Measurements from ENCODE around the gene HS6ST2.

The HS6ST2 gene

GRCh38 chrX:132662844-132663243 lies 295.6 kb downstream of the HS6ST2 start:
- FAIRE-seq = no peak
- TF ChIP-seq POLR2AphosphoS5 (IDR thresholded peaks at IDR 0.05; ENCODE audit: low read depth, low read length) = no peak
- no peak for DNase-seq (ENCODE audit: insufficient read length)

- FAIRE-seq (no peak), DNase-seq (ENCODE audit: insufficient read length) (no peak)
- TF ChIP-seq POLR2A (IDR thresholded peaks at IDR 0.05; ENCODE audit: low read depth, low read length) = no peak
Measured at GRCh38 chrX:132657876-132658275, 300.6 kb downstream of the HS6ST2 start.

GRCh38 chrX:132652871-132653270 lies 305.6 kb downstream of the HS6ST2 start:
- DNase-seq (ENCODE audit: insufficient read length) (no peak), FAIRE-seq (no peak)
- TF ChIP-seq POLR2AphosphoS5 (IDR thresholded peaks at IDR 0.05; ENCODE audit: low read depth, low read length) (no peak), POLR2A (IDR thresholded peaks at IDR 0.05; ENCODE audit: low read depth, low read length) (no peak), TAF1 (IDR thresholded peaks at IDR 0.05; ENCODE audit: borderline replicate concordance, low read depth, low read length) (no peak)

- FAIRE-seq (no peak), DNase-seq (ENCODE audit: insufficient read length) (no peak)
Measured at GRCh38 chrX:132651421-132652086, 306.9 kb downstream of the HS6ST2 start.

GRCh38 chrX:132648895-132649294 lies 309.5 kb downstream of the HS6ST2 start:
- DNase-seq (ENCODE audit: insufficient read length) (no peak), FAIRE-seq (no peak)
- TF ChIP-seq POLR2AphosphoS5 (IDR thresholded peaks at IDR 0.05; ENCODE audit: low read depth, low read length) (no peak), POLR2A (IDR thresholded peaks at IDR 0.05; ENCODE audit: low read depth, low read length) (no peak), TAF1 (IDR thresholded peaks at IDR 0.05; ENCODE audit: borderline replicate concordance, low read depth, low read length) (no peak)

More at GRCh38 chrX:132651421-132652086, 306.9 kb downstream of the HS6ST2 start:
- no peak for TF ChIP-seq POLR2A (IDR thresholded peaks at IDR 0.05; ENCODE audit: low read depth, low read length)
- TF ChIP-seq TAF1 (IDR thresholded peaks at IDR 0.05; ENCODE audit: borderline replicate concordance, low read depth, low read length) = no peak
- TF ChIP-seq POLR2AphosphoS5 (IDR thresholded peaks at IDR 0.05; ENCODE audit: low read depth, low read length) = no peak

GRCh38 chrX:132639446-132639845 lies 319.0 kb downstream of the HS6ST2 start:
- FAIRE-seq = no peak
- no peak for DNase-seq (ENCODE audit: insufficient read length)
- no peak for TF ChIP-seq TAF1 (IDR thresholded peaks at IDR 0.05; ENCODE audit: borderline replicate concordance, low read depth, low read length)
- TF ChIP-seq POLR2AphosphoS5 (IDR thresholded peaks at IDR 0.05; ENCODE audit: low read depth, low read length) = no peak
- TF ChIP-seq POLR2A (IDR thresholded peaks at IDR 0.05; ENCODE audit: low read depth, low read length) = no peak

GRCh38 chrX:132638313-132638712 lies 320.1 kb downstream of the HS6ST2 start:
- TF ChIP-seq POLR2AphosphoS5 (IDR thresholded peaks at IDR 0.05; ENCODE audit: low read depth, low read length) = no peak
- no peak for TF ChIP-seq TAF1 (IDR thresholded peaks at IDR 0.05; ENCODE audit: borderline replicate concordance, low read depth, low read length)
- TF ChIP-seq POLR2A (IDR thresholded peaks at IDR 0.05; ENCODE audit: low read depth, low read length) = no peak
- FAIRE-seq (no peak), DNase-seq (ENCODE audit: insufficient read length) (no peak)

- DNase-seq (ENCODE audit: insufficient read length) (no peak), FAIRE-seq (no peak)
- TF ChIP-seq POLR2AphosphoS5 (IDR thresholded peaks at IDR 0.05; ENCODE audit: low read depth, low read length) = no peak
- no peak for TF ChIP-seq POLR2A (IDR thresholded peaks at IDR 0.05; ENCODE audit: low read depth, low read length)
- TF ChIP-seq TAF1 (IDR thresholded peaks at IDR 0.05; ENCODE audit: borderline replicate concordance, low read depth, low read length) = no peak
Measured at GRCh38 chrX:132636080-132636479, 322.3 kb downstream of the HS6ST2 start.

GRCh38 chrX:132634521-132634920 lies 323.9 kb downstream of the HS6ST2 start:
- TF ChIP-seq POLR2A (IDR thresholded peaks at IDR 0.05; ENCODE audit: low read depth, low read length) = no peak
- TF ChIP-seq TAF1 (IDR thresholded peaks at IDR 0.05; ENCODE audit: borderline replicate concordance, low read depth, low read length) = no peak
- TF ChIP-seq POLR2AphosphoS5 (IDR thresholded peaks at IDR 0.05; ENCODE audit: low read depth, low read length) = no peak
- DNase-seq (ENCODE audit: insufficient read length) (no peak), FAIRE-seq (no peak)

- TF ChIP-seq POLR2A (IDR thresholded peaks at IDR 0.05; ENCODE audit: low read depth, low read length) (no peak), POLR2AphosphoS5 (IDR thresholded peaks at IDR 0.05; ENCODE audit: low read depth, low read length) (no peak), TAF1 (IDR thresholded peaks at IDR 0.05; ENCODE audit: borderline replicate concordance, low read depth, low read length) (no peak)
- DNase-seq (ENCODE audit: insufficient read length) = no peak
- FAIRE-seq = peak; percentile 73
Measured at GRCh38 chrX:132631579-132632232, 326.7 kb downstream of the HS6ST2 start.

GRCh38 chrX:132624466-132624865 lies 334.0 kb downstream of the HS6ST2 start:
- TF ChIP-seq POLR2A (IDR thresholded peaks at IDR 0.05; ENCODE audit: low read depth, low read length) (no peak), TAF1 (IDR thresholded peaks at IDR 0.05; ENCODE audit: borderline replicate concordance, low read depth, low read length) (no peak), POLR2AphosphoS5 (IDR thresholded peaks at IDR 0.05; ENCODE audit: low read depth, low read length) (no peak)
- FAIRE-seq (peak; percentile 42), DNase-seq (ENCODE audit: insufficient read length) (no peak)

- no peak for TF ChIP-seq POLR2A (IDR thresholded peaks at IDR 0.05; ENCODE audit: low read depth, low read length)
- no peak for TF ChIP-seq TAF1 (IDR thresholded peaks at IDR 0.05; ENCODE audit: borderline replicate concordance, low read depth, low read length)
- no peak for TF ChIP-seq POLR2AphosphoS5 (IDR thresholded peaks at IDR 0.05; ENCODE audit: low read depth, low read length)
- DNase-seq (ENCODE audit: insufficient read length) (no peak), FAIRE-seq (no peak)
Measured at GRCh38 chrX:132623942-132624341, 334.5 kb downstream of the HS6ST2 start.

Data from GM12892 (cell line).